GM19452 (cell line): ENCODE data around the gene RAD51B.
A peak's percentile ranks its signal among the peaks of the same experiment; 100 is the strongest.

Experiments
- ATAC-seq: cut with Tn5 transposase; IDR thresholded peaks from one replicate; pipeline ENCODE4 v1.9.1; 2021; ENCODE audit not compliant: unreplicated experiment

The RAD51B gene

DNA sequence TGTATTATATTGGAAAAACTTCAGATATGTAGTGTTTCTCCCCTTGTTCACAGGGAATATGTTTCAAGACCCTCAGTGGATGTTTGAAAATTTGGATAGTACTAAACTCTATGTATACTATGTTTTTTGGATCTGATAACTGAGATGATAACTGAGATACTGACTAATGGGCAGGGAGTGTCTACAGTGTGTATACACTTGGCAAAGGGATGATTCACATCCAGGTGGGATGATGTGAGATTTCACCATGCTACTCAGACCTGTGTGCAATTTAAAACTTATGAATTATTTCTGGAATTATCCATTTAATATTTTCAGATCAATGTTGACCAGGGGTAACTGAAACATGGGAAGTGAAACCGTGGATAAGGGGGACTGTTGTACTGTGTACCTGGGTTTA lies 13.8 kb downstream of the RAD51B start:
- ATAC-seq: no peak

DNA sequence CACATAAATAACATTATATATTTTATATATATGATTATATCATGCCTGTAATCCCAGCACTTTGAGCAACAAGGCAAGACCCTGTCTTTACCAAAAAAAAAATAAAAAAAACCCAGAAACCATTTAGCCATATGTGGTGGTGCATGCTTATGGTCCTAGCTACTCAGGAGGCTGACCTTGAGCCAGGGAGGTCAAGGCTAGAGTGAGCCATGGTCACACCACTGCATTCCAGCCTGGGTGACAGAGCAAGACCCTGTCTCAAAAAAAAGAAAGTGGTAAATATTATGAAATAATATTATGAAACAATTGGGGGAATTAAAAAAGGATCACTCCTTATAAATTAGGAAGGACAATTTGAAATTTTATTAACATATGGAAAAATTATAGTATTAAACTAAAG lies 16.0 kb downstream of the RAD51B start:
- ATAC-seq: no peak

DNA sequence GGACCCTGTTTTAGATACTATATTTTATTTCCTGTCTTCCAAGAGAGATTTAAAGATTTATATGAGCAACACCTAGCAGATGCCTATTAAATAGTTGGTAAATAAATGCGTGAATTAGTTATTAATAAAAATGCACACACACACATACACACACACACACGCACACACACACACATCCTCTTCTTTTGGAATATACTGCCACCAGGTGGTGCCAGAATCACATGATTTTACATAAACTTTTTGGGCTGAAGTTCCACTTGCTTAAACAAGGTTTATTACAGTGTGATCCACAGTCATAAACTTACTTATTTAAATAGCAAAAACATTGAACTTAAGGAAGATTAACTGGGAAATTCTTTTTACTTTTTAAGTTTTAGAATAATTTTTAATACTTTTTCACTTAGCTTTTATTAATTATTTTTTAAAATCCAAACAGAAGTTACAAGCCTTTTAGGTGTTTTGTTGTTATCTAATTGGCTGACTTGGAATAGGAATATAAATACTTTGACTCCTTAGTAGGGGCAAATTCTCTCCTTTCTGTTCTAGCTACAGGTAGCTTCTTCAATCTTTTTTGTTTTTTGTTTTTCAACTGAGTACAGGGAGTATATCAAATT lies 17.5 kb downstream of the RAD51B start:
- ATAC-seq: no peak

DNA sequence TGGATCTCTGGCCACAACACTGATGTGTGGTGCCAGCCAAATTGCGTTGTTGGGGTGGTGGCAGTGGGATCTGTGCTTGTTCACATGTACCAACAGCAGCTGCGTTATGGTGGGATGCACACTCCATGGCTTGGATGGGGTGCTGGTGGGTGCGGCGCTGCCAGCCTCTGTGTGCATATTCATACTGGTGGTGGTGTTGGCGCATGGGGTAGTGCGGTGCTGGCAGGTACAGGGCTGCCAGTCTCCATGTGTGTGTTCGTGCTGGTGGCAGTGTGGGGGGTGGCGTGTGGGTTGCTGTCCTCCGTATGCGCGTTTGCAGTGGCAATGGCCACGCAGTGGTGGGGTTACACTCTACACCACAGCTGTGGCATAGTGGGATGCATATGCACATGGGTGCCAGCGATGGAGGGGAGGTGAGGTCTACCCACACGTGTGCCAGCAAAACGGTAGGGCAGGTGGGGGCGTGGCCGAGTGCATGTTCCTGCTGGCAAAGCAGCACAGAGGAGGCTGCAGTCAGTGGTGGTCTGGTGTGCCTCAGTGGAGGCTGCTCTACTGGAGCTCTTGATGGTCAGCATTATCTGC lies 26.5 kb downstream of the RAD51B start:
- ATAC-seq: no peak

DNA sequence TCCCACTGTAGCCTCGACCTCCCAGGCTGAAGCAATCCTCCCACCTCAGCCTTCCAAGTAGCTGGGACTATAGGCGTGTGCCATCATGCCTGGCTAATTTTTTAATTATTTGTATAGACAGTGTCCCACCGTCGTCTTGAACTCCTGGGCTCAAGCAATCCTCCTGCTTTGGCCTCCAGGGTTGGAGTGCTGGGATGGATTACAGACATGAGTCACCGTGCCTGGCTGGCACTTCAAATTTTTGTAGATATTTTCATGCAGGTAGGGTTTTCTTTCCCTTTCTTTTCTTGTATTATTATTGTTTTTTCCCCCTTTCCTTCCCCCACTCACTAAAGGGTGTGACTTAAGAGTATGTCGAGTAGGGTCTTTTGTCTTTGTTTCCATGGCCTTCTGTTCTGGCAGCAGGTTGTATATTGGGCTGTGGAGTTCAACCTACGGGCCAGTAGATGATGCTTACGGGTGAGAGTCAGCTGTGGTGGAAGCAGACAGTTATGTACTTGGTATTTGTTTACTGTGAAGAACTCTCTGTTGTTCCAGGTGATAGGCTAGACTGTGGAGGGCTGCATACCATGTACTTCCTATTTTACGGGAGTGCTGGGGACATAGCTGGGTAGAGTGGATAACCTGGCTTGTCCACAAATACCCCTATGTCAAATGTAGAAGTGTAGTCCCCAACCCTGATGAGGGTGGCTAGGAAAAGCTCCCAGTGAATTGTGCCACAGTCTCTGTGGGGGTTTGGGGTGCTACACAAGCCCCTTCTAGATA lies 30.7 kb downstream of the RAD51B start:
- no peak for ATAC-seq

DNA sequence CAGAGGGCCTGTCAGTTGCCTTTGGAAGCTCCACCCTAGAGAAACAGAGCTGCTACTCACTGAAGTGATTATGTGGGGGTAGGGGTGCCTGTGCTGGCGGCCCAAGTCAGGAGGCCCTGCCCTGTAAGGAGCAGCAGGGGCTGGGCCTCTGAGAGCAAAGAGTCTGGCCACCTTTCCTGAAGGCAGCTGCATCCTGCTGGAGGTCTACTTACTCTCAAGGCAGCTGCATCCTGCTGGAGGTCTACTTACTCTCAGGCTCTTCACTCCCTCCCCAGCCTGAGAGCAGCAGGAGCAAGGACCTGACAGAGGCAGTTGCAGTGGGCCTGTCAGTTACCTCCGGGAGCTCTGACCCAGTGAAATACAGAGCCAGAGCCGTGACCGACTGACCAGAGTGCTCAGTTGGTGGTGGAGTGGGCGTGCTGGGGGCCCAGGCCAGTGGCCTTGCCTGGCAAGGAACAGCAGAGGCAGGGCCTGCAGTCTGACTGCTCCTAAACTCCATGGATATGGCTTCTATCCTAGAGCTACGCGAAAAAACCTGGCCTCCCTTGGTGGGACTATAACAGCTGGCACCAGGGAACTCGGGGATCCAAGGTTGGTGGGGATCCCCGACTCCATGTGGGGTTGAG lies 32.3 kb downstream of the RAD51B start:
- ATAC-seq: no peak

DNA sequence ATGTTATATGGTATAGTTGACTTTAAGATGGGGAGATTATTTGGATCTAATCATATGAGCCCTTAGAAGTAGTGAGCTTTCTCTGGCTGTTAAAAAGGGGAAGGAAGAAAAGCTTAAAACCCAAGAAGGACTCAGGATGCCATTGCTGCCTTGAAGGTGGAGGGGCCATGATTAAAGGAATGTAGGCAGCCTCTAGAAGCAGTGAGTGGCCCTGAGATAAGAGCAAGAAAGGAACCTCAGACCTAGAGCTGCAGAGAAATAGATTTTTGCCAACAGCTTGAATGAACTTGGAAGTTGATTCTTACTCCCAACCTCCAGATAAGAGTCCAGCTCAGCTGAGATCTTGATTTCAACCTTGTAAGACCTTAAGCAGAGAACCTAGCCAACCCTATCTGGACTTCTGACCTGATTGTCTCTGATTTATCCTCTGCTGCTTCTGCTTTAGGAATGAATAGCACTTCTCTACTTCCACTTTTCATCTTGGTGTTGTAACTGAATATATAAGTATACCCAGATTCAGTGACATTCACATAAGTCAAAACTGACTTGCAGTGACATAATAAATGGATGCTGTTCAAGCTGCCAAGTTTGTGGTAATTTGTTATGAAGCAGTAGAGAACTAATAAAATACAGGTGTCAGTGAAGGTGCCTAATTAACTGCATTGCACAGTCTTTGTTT lies 33.5 kb downstream of the RAD51B start:
- no peak for ATAC-seq

DNA sequence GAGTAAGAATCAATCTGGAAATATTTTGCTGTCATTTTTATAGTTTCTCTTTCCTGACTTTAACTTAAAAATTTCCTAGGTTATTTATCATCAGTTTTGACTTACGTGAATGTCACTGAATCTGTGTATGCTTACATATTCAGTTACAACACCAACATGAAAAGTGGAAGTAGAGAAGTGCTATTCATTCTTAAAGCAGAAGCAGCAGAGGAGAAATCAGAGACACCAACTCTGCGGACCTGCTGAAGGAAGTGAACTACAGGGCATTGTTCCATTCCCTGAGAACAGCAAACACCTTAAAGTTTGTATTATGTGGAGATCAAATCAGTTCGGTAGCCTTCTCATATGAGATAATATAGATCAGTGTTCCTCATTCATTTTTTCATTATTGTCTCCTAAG lies 34.1 kb downstream of the RAD51B start:
- ATAC-seq: no peak

DNA sequence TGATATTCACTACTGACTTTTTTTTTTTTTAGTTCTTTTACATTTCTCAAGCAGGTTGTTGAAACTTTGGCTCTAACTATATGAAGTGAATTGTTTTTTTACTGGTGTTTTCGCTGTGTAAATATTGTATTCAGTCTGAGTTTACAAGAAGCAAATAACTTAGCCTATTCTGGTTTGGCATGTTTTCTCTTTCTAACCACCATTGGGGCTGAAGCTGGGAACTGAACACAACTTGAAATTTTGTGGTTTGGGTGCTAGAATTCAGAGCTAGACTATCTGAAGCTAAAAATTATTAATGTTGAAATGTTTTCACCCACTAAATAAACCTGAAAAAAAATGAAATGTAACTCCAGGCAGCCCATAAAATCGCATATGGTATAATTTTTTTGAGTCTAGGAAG lies 37.2 kb downstream of the RAD51B start:
- no peak for ATAC-seq

DNA sequence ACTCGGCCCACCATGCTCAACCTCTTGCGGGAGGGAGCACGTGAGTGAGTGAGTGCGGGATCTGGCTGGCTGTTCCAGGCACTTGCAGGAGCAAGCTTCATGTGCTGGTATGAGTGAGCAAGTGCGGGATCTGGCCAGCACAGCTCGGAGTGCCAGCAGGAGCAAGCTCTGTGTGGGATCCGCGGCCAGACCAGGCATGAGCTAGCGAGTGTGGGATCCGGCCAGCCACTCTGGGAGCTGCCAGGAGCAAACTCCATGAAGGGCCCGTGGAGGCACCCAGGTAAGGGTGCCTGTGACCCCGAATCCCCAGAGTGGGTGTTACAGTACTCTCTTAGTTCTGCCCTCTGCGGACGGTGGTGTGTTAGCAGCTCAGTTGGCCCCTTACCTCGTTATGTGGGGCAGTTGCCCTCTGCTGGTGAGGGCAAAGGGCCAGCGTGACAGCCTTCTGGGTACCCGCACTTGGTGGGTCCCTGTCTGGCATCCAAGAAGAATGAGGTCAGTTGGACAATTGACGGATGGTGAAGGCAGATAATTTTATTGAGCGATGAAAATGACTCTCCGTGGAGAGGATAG lies 38.3 kb downstream of the RAD51B start:
- no peak for ATAC-seq

DNA sequence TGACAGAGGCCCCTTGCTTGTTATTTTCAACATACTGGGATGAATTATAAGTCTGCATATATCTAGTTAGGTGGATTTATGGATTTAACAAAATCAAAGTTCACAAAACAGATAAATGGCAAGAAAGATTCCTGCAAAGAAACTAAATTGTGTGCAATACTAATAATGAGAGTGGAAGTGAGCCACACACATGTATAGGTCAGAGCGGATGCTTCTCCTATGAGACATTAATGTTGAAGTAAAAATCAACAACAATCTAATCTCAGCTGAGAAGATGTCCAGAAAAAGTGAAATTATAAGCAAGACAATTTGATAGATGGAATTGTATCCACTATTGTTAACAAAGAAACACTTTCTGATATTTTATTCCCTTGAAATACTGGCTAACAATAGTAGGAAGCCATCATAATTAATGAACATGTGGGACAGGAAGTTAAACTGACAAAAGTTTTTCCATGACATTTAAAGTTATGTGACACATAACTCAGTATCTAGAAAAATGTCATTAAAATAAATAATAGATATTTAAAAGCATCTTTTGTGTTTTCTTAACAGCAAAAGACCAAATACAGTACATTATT lies 39.7 kb downstream of the RAD51B start:
- no peak for ATAC-seq

DNA sequence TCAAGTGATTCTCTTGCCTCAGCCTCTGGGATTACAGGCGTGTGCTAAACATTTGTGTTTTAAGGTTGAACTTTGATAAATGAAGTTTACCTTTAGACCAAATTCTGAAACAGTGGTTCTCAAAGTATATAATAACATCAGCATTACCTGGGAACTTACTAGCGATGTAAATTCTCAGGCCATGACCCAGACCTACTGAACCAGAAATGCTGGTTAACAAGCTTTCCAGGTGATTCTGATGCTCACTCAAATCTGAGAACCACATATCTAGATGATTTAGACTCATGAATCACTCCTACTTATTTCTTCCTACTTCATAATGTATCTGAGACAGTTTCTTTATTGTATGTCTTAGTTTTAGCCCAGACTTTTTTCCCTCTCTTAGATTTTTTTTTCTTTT lies 43.6 kb downstream of the RAD51B start:
- ATAC-seq: no peak

DNA sequence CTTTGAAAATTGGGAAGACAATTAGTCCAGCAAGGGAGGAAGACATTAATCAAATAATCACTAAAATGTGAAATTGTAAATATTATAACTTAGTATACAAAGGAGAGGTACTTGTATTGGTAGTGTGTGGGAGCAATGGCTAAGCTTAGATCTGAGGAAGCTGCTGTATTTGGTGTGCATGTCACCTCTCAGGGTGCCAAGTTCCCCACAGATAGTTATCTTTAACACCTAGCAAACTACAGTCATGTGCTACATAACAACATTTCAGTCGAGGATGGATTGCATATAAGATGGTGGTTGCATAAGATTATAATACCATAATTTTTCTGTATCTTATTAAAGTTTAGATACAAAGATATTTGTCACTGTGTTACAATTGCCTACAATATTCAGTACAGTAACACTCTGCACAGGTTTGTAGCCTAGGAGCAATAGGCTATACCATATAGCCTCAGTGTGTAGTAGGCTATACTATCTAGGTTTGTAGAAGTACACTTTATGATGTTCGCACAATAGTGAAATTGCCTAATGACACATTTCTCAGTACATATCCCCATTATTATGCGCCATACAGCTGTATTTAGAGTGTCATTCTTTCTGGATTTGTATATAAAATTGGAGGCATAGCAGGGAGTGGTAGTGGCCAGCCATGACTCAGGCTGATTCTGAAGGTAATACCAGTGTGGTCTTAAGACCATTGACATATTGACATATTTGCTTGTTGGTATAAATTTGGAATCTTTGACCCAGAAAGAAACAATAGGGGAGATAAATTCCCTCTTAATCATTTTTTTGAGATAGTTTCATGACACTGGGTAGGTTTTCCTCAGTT lies 55.8 kb downstream of the RAD51B start:
- ATAC-seq: no peak

DNA sequence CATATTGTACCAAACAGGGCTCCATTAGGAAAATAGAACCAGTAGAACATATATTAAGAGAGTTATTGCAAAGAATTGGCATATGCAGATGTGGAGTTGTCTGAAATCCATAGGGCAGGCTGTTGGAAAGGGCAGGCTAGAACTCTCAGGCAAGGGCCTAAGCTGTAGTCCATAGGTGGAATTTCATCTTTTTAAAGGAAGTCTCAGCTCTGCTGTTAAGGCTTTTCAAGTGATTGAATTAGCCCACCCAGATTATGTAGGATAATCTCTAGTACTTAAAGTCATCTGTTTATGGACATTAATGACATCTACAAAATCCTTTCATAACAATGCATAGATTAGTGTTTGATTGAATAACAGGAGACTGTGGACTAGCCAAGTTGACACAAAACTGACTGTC lies 59.4 kb downstream of the RAD51B start:
- ATAC-seq: no peak

DNA sequence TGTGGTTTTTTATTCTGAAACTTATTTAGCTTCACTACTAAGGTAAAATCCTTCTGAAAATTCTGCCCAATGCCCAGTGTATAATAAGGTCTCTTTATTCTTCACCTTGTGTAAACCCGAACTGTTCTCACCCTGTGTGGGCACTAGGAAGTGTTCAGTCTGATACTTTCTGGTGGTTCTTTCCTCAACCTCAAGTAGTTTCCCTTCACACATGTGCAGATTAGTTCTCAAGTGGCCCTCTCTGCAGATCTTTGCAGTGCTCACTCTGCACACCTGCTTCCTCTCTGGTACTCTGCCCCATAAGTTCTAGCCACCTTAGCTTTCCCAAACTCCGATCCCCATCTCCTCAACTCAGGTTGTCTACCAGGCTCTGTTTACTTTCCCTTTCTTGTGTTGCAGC lies 61.6 kb downstream of the RAD51B start:
- peak; percentile 97 for ATAC-seq

DNA sequence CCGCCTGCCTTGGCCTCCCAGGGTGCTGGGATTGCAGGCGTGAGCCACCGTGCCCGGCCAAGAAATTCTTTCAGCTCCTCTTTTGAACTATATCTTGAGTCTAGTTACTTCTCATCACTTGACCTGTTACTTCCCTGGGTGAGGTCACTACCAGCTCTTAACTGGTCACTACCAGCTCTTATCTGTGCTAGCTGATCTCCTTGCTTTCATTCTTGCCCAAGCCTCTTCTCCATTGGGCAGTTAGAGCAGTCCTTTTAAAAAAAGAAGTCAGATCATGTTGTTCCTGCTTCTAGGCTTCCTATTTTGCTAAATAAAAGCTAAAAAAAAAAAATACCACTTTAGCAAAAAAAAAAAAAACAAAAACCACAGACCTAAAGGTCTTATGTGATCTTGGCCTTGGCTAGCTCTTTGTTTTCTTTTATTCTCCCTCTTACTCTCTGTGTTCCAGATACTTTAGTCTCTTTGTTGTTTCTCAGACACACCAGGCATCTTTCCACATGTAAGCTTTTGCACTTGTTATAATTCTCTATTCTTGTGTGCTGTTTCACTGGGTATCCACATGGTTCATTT lies 63.5 kb downstream of the RAD51B start:
- ATAC-seq: no peak

DNA sequence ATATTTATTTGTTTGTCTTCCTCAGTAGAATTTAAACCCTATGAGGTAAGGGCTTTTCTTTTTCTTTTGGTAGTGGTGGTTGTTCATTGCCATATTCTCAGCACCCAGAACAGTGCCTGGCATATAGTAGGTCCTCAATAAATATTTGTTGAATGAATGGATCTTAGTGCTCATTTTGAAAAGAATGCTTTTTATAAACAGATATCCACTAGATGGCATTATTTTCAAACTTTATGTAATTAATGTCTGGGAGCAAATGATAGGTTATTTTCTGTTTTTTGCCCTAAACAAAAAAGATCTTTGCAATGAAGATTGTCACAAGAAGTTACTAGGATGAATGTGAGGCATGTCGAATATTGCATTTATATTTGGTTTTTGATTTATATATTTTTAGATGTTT lies 64.1 kb downstream of the RAD51B start:
- ATAC-seq: no peak

DNA sequence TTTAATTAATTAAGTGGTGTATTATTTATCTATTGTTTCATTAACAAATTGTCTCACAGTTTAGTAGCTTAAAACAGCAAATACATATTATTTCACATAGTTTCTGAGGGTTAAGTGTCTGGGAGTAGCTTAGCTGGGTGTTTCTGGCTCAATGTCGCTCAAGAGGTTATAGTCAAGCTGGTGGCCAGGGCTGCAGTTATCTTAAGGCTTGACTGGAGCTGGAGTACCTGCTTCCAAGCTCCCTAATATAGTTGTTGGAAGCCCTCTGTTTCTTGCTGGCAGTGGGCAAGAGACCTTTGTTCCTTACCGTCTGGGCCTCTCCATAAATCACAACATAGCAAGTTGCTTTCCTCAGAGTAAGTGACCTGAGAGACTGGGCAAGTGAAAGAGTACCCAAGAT lies 66.6 kb downstream of the RAD51B start:
- ATAC-seq: no peak

DNA sequence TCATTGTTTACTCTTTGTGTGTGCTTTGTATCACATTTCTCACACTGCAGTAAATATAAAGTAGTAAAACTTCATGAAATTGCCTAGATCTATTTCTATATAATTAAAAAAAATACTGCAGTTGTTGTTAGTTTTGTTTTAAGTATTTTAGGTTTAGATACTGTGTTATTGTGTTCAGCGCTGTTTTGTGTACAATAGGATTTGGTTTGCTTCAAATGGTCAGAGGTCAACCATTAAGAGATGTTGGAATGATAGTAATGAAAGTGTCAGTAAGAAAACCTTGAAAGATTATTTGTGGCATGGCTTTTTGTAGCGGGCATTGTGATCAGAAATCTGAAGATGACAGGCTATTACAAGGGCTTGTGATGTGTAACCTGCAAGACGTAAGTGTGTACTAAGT lies 67.9 kb downstream of the RAD51B start:
- ATAC-seq: no peak

DNA sequence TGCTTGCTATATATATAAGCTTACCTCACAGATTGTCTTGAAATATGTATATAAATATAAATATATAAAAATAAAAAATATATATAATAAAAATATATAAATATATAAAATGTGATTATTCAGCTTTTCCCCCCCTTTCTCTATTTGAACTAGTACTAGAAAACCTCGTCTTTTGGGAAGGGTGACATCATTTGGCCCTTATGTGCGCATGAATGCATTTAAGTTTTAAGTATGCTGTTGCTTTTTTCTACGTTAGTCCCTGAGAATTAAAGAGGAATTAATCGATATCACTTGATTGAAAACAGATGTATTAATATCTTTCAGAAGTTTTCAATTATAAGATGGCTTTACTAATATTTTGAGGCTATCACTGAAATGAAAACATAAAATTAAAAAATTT lies 69.9 kb downstream of the RAD51B start:
- no peak for ATAC-seq
